ENCODE measurements around the gene MAVS. TPM values are rescaled to one million over a fixed set of nuclear protein-coding genes. Genes with fewer than 3 reads are reported as not detected.

The MAVS gene
- total and polyA plus RNA-seq, 9 of the 15 experiments (the other 6 are each of a cell fraction or from before 2014, with no cell fraction given): 1.6 to 22.0 (median 11.3) TPM

- TF ChIP-seq HMGXB4 (CRISPR knock-in tag; IDR thresholded peaks at IDR 0.05): no peak
- TF ChIP-seq ZNF274 (IDR thresholded peaks at IDR 0.05; ENCODE audit: borderline replicate concordance, low read depth, low read length): no peak
- TF ChIP-seq ZBTB40 (IDR thresholded peaks at IDR 0.05): no peak
- no peak for TF ChIP-seq ZBTB40 (CRISPR knock-in tag; IDR thresholded peaks at IDR 0.05)
- TF ChIP-seq BRF1 (IDR thresholded peaks at IDR 0.05; ENCODE audit: borderline replicate concordance, extremely low read depth, insufficient read length): no peak
- no peak for TF ChIP-seq CBFB (CRISPR knock-in tag; IDR thresholded peaks at IDR 0.05)
- no peak for TF ChIP-seq NBN (IDR thresholded peaks at IDR 0.05; ENCODE audit: low read depth)
- no peak for TF ChIP-seq U2AF1 (optimal IDR thresholded peaks at IDR 0.05; ENCODE audit: low read depth, low read length)
- TF ChIP-seq RHOXF2B (CRISPR knock-in tag; conservative IDR thresholded peaks at IDR 0.05): no peak
- peak; percentile 70 for TF ChIP-seq ZFX (CRISPR knock-in tag; IDR thresholded peaks at IDR 0.05)
- TF ChIP-seq CLOCK (CRISPR knock-in tag; IDR thresholded peaks at IDR 0.05; ENCODE audit: borderline replicate concordance): peak; percentile 90; the same call in 1 of the 2 replicates
- no peak for TF ChIP-seq TCFL5 (CRISPR knock-in tag; conservative IDR thresholded peaks at IDR 0.05)
- TF ChIP-seq PHTF2 (CRISPR knock-in tag; IDR thresholded peaks at IDR 0.05): no peak
Observed at GRCh38 chr20:3811467-3812258, 35.0 kb upstream of the MAVS start (continued).
